H1 (cell line): ENCODE data around the gene FBN1. TPM values are rescaled to one million over a fixed set of nuclear protein-coding genes. Genes with fewer than 3 reads are reported as not detected.

Experiments used
- EZH2 ChIP-seq: fragments of 200-600 bp; sonication (generic); IDR thresholded peaks from 2 replicates; pipeline ENCODE4 v1.7.1; 2012; ENCODE audit warnings: low read depth, mild to moderate bottlenecking, moderate library complexity, low read length, inconsistent platforms; ENCODE audit not compliant: severe bottlenecking
- JUN ChIP-seq: IDR thresholded peaks from 2 replicates; pipeline ENCODE4 v1.6.1; 2011; ENCODE audit warnings: low read depth, mild to moderate bottlenecking, improper control_type of control experiment, low read length
- NRF1 ChIP-seq: IDR thresholded peaks from 2 replicates; pipeline ENCODE4 v1.6.1; 2011; ENCODE audit warnings: mild to moderate bottlenecking, low read depth, low read length, improper control_type of control experiment
- POLR2A ChIP-seq, 2 experiments: IDR thresholded peaks; 1 replicate in 1 of 2; 2 replicates in 1 of 2; pipeline ENCODE4 v1.6.1; 2011; ENCODE audit warnings: low read depth in 2 of 2, low read length in 2 of 2, mild to moderate bottlenecking in 2 of 2; ENCODE audit errors: control extremely low read depth in 1 of 2
- SIX5 ChIP-seq: IDR thresholded peaks from 2 replicates; pipeline ENCODE4 v1.6.1; 2011; ENCODE audit warnings: mild to moderate bottlenecking, low read depth, low read length
- SP2 ChIP-seq: IDR thresholded peaks from 2 replicates; pipeline ENCODE4 v1.6.1; 2012; ENCODE audit warnings: mild to moderate bottlenecking, low read length, inconsistent platforms
- SP4 ChIP-seq: IDR thresholded peaks from 2 replicates; pipeline ENCODE4 v1.6.1; 2012; ENCODE audit warnings: low read length, inconsistent platforms
- polyA plus RNA-seq, 7 experiments: library from polyadenylated mRNA; depleted of rRNA in 3 of 7; stranded (reverse) in 5 of 7; unstranded in 2 of 7; fragments of >200 nt in 5 of 7; fragments of 200-250 nt in 2 of 7; gene quantifications; 1 replicate in 5 of 7; 2 replicates in 1 of 7; 4 replicates in 1 of 7; pipeline versions ENCODE4 v1.2.1 to v1.2.3, GENCODE V29; 2011 to 2013; ENCODE audit warnings: missing spikeins in 2 of 7, mixed read lengths in 2 of 7
- total RNA-seq: library from RNA; stranded (reverse); fragmentation: NEBNext Ultra II Directional; extraction: Animal tissue kit (Norgen Biotek cat#: 25700); gene quantifications from 2 replicates; pipeline ENCODE4 v1.2.1, GENCODE V29; 2021

FBN1 gene
- total and polyA plus RNA-seq, 2 of the 8 experiments (the other 6 are each of a cell fraction or from before 2014, with no cell fraction given), result 3.0 to 4.0 TPM

DNA sequence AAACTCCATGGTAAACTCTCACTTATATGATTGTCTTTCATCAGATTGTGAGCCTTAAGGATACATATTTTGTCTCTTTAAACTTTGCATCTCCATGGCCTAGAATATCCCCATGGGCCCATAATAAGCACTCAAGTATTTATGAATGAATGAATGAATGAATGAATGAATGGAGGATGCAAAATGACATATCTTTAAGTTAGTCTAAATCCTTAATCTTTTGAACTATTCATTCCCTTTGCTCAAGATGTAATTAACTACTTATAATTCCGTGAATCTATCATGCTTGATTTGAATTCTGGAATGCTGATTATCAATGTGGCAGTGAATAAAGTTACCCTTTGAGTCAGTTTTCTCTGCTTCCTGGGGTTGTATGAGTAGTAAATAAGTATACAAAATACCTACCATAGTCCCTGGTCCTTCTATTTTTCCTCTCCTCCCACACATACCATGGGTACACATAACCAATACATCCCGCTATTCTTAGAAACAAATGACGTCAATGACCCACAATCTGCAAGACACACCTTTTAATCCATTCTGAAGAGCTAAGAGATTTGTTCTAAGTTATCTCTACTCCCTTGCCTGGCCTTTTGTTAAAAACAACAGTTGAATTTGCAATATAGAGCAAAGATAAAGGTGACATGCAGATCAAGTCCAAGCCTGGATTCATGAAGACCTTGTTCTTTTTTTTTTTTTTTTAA lies 94.5 kb downstream of the FBN1 start (continued):
- TF ChIP-seq JUN (no peak), SP4 (no peak), EZH2 (no peak), POLR2A (IDR thresholded peaks at IDR 0.05; ENCODE audit: control extremely low read depth in 1 of 2, low read depth in 2 of 2, low read length in 2 of 2) (no peak), SP2 (no peak), SIX5 (no peak), NRF1 (no peak)
